HG02678 (cell line): ENCODE measurements around the gene FAM184A.
"Not testable (repeated sequence)": the region's sequence is repeated elsewhere in the genome, so short reads cannot be mapped to it uniquely, and the experiment has no call there.

Source experiments
- ATAC-seq: cut with Tn5 transposase; IDR thresholded peaks from one replicate; pipeline ENCODE4 v1.9.1; 2021; ENCODE audit warnings: mild to moderate bottlenecking, moderate library complexity; ENCODE audit not compliant: unreplicated experiment

Gene FAM184A, protein sequence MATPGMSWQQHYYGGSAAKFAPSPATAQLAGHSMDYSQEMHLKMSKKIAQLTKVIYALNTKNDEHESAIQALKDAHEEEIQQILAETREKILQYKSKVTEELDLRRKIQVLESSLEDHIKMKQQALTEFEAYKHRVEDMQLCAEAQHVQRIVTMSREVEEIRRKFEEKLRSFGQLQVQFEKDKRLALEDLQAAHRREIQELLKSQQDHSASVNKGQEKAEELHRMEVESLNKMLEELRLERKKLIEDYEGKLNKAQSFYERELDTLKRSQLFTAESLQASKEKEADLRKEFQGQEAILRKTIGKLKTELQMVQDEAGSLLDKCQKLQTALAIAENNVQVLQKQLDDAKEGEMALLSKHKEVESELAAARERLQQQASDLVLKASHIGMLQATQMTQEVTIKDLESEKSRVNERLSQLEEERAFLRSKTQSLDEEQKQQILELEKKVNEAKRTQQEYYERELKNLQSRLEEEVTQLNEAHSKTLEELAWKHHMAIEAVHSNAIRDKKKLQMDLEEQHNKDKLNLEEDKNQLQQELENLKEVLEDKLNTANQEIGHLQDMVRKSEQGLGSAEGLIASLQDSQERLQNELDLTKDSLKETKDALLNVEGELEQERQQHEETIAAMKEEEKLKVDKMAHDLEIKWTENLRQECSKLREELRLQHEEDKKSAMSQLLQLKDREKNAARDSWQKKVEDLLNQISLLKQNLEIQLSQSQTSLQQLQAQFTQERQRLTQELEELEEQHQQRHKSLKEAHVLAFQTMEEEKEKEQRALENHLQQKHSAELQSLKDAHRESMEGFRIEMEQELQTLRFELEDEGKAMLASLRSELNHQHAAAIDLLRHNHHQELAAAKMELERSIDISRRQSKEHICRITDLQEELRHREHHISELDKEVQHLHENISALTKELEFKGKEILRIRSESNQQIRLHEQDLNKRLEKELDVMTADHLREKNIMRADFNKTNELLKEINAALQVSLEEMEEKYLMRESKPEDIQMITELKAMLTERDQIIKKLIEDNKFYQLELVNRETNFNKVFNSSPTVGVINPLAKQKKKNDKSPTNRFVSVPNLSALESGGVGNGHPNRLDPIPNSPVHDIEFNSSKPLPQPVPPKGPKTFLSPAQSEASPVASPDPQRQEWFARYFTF

DNA sequence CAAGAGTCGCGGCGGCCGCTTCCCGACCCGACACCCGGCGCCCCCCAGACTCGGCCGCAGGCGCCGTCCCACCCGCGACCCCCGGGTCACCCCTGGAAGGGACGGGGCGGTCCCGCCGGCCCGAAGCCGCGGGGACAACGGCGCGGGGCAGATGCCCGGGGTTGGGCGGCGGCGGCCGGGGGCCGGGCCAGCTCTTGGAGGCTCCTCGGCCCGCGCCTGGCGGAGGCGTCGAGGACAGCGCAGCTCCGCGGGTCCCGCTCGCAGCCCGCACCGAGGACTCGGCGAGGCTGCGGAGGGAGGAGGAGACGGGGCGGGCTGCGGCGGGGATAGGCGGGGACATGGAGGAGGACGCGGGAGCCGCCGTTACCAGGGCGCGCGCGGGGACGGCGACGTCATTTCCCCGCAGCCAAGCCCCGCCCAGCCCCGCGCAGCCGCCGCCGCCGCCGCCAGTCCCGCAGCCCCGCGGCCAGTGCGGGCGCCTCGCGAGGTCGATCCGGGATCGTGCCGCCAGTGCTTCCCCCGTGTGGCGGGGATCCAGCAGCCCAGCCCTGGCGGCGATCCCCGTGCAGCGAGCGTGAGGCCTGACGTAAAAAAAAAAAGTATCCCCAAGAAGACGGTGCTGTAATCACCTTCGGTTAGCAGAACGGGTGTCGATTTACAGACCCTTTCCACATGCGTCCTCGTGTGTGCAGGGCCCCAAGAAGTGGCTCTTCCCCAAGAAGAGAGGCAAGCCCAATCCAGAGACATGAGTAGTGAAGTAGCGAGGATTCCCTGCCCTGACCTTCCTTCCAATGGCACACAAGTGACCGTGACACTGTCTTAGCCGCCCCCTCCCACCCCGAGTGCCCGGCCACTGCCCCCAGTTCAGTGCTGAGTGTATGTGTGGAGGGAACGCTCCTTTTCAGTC is at the start of gene FAM184A:
TSS of gene FAM184A (minus strand) at position 289 of the 907 bp plus-strand sequence. CDS start 365 bp downstream, outside the sequence.
- peak; percentile 65 for ATAC-seq

DNA sequence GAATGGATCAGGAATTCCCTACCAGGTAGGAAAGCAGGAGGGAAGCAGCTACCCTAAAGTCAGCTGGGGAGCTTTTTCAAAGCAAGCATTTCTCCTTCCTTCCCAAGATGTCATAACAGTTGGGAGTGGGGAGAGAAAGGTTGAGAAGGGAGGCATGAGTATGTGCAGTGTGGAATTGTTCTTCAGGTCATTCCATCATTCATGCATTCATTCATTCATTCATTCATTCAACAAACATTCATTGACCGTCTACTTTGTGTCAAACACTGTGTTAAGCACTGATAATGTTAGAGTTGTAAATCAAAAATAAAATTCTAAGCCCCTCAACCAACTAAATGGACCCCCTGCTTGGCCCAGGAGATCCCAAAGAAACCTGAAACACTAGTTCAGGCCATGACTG is 49.2 kb upstream of the FAM184A start:
- ATAC-seq: no peak

DNA sequence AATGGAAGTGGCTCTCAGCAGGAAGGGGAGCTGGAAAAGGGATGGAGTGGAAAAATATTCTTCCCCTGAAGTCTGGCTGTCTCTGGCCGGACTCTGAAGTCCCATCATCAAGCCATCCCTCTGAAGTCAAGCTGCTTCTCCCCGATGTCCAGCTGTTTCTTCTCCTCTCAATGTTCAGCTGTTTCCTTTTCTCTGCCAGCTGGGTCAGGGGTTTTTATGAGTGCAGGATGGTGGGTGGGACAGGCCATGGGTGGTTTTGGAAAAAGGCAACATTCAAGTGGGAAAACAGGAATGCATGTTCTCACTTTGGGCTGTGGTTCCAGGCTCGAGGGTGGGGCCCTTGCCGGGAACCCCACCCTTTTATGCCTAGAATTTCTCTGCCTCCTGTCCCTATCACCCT is 48.4 kb upstream of the FAM184A start:
- no peak for ATAC-seq

DNA sequence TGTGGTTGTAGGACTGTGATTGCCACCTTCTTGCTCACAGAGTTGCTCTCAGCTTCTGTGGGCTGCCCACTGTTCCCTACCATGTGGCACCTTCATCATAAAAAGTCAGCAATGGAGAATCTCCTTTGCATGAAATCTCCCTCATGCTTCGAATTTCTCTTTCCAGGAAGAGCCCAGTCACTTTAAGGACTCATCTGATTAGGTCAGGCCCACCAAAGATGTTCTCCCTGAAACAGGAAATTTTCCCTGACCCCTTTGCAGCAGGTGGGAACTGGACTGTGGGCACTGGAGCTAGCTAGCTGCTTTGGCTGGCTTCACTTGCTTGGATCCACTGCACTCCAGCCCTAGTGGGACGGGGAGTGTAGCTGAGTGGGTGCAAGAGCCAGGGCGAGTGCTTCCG is 47.7 kb upstream of the FAM184A start:
- ATAC-seq: no peak

DNA sequence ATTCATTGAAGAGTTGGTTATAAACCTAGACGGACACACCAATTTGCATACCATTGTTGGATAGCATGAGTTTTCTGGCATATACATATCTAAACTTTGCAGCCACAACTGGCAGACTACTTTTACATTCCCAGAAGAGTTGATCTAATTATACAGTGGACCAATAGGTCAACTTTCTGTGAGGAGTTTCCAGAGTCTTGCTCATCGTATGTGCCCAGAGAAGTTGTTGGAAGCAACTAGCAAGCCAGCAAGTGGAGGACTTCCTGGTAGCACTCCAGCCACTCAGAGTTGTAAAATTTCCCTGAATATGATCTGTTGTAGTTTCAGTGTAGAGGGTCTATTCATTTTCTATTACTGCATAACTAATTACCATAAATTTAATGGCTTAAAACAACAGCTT is 47.1 kb upstream of the FAM184A start:
- ATAC-seq: no peak

DNA sequence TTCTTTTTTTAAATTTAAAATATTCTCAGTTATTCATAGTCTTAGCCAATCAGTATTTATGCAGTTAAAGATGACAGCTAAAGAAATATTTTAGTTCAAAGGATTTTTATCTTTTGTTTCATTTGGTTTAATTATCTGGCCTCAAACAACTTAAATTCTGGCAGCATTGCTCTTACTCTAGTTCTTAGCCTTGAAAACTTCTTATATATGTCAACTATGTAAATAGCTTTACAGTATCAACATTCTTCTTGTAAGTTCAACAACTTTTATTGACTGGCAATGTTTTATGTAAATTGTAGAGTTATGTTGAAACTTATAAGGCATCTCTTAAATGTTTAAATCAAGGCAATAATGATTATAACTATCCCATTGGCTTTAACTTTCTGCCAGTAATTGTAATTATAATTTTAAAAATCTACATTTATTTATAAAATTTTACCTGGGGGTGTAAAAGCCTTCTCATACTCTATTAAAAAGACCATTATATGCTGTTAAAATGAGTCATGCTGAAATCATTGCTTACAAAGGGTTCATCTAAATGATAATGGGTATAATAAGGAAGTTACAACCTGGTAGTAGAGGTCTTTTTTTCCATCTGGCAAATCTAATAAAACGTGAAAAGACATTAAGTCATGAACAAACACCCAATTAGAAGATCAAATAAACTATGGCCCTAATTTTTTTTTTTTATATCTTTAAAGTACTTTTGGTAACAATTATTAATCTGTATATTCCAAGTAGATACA is 45.8 kb upstream of the FAM184A start:
- ATAC-seq: no peak

DNA sequence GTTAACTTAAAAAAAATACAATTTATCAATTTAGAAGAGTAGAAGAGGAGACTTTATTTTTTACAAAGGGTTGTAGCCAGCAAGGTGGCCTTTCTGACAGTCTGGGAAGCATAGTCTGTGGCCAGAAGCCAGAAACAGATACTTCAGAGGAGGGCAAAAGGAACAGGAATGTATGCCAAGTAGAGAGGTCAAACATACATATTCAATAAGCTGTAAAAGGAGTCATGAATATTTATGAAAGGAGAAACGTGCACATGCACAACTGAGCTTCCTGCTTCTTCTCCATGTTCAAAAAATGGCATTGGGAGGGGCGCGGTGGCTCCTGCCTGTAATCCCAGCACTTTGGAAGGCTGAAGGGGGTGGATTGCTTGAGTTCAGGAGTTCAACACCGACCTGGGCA is 43.9 kb upstream of the FAM184A start:
- no peak for ATAC-seq

DNA sequence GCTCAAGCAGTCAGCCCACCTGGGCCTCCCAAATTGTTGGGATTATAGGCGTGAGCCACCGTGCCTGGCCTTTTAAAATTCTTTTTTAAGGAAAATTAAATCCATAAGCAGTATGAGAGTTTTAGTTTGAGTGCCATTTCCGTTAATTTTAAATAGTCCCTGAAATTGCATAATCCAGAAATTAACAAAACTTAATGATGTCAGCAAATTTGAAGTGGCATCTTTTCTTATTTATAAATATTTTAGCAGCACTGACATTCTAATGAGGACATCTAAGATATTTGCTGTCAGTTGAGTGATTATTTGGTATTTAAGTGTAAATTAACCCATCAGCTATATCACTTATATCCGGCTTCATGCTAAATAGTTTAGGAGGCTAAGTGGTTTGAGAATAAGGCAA is 42.9 kb upstream of the FAM184A start:
- ATAC-seq: no peak

DNA sequence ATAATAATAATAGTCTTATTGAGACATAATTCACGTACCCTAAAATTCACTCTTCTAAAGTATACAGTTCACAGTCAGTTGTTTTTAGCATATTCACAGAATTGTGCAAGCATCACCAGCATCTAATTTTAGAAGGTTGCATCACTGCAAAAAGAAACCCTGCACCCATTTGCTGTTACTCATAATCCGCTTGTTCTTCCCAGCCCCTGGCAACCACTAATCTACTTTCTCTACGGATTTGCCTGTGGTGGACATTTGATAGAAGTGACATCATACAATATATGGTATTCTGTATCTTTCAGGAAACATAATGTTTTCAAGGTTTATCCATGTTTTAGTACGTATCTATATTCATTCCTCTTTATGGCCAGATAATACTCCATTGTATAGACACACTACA is 41.5 kb upstream of the FAM184A start:
- no peak for ATAC-seq

DNA sequence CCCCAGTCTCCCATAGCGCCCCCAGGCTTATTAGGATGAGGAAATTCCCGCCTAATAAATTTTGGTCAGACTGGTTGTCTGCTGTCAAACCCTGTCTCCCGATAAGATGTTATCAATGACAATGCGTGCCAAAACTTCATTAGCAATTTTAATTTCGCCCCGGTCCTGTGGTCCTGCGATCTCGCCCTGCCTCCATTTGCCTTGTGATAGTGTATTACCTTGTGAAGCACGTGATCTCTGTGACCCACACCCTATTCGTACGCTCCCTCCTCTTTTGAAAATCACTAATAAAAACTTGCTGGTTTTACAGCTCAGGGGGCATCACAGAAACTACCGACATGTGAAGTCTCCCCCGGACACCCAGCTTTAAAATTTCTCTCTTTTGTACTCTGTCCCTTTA is 40.6 kb upstream of the FAM184A start:
- not testable (repeated sequence) for ATAC-seq

DNA sequence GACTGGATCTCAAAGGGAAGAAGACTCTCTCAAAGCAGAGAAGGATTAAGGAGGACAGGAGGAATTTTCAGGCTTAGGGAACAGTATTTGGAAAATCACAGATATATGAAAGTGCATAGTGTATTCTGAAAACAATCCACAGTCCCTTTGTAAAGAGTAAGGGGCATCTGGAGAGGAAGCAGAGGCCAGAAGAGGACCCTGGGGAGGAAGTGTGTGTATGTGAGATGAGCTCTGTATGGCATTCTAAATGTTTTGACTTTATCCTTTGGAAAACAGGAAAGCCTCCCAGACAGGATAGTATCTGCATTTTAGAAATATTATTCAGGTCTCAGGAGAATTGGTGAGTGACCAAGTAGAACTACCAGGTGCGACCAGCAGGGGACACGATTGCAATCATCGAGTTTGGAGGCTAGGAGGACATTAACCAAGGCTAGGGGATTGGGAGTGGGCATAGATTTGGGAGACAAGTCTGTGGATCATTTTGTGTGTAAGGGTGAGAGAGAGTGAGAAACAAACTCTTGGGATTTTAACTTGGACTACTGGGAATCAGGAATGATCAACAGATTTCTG is 38.3 kb upstream of the FAM184A start:
- ATAC-seq: no peak

DNA sequence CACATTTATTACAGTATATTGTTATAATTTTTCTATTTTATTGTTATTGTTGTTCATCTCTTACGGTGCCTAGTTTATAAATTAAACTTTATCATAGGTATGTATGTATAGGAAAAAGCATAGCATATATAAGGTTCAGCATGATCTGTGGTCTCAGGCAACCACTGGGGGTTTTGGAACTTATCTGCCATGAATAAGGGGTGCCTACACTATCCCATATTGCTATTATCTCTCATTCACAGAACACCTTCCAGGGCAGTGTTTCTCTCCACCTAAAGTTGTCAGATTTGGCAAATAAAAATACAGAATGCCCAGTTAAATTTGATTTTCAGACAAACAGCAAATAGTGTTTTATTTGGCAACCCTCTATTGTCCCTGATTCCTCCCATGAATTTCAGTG is 35.5 kb upstream of the FAM184A start:
- no peak for ATAC-seq

DNA sequence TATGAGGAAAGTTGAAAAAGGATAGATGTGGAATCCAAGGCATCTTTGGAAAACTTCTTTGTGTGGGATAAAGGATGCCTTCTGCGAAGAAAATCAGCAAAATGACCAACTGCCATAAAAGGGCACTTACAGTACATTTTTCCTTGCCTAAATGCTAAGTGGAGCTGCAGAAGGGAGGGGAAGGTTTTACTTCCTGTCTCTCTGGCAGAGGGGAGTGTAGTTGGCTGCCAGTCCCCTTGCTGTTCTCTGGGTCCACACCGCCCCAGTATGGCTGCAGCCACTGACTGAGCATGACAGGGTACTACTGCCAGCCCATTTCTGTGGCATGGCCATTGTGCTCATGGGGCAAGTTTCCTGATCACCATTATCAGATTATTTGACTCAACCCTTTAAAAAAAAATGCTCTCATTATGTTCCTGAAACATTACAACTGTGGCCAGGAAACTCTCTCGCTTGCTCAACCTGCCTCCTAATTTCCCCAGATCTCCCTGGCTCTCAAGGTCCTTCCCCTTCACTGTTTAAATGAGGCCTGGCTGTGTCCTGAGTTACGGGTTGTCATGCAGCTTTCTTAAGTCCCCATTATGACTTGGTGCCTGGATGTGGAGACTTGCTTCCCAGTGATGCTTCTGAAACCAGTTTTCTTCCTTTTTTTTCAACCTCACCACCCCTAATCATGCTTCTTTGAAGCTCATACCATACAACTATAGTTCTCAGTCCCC is 34.5 kb upstream of the FAM184A start:
- ATAC-seq: no peak

DNA sequence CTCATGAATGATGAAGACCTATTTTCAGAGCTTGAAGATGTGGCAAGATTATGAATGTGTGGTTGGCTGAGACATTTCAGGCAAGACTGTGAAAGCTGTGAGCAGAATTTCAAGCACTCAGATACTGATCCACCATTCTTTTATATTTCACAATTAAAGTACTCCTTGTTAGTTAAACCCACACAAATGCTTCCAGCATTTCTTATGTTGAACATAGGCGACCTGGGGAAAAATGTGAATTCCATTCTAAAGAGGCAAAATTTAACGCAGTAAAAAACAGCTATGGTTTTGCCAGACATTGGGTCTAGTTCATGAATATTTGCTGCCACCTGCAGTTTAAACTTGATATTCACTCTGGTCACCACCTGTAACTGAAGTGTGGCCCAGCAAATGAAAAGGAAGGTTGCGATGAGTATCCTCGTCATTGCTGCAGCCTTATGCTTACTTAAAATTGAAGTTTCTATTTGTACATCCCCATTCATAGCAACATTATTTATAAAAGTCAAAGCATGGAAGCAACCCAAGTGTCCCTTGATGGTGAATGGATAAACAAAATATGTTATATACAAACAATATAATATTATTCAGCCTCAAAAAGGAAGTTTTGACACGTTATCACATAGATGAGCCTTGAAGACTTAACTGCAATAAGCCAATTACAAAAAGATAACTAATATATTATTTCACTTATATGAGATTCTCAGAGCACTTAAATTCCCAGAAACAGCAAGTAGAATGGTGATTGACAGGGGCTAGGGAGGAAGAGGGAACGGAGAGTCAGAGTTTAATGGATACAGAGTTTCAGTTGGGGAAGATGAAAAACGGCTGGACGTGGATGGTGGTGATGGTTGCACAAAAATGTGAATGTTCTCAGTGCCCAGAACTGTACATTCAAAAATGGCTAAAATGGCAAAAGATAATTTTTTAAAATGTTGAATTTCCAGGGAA is 32.4 kb upstream of the FAM184A start:
- ATAC-seq: peak; percentile 85

DNA sequence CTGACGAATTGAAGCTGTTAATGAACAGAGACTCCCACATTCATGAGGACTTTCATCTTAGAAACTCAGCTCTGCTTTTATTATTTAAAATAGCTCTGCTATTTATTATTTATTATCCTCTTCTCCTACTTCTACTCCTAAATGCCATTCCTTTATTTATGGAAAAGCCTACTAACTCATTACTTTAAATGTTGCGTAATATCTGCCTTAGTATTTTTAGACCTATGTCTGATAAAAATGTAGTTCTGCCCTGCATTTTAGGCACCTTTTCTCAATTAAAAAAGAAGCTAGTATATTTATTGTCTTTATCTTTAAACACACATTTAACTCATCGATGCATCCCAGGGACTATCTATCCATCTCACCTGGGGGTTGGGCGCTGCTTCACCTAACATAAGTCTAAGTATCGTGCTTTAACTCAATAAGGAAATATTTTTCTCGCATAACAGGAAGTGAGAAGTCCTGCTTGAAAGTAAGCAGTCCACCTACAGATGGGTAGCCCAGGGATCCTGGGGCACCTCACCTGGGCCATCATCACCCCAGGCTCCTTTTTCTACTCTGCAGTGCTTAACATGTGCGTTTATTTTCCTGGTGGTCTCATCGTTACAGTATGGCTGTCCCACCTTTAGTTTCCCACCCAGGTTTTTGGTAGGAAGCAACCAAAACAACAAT is 31.3 kb upstream of the FAM184A start:
- no peak for ATAC-seq

DNA sequence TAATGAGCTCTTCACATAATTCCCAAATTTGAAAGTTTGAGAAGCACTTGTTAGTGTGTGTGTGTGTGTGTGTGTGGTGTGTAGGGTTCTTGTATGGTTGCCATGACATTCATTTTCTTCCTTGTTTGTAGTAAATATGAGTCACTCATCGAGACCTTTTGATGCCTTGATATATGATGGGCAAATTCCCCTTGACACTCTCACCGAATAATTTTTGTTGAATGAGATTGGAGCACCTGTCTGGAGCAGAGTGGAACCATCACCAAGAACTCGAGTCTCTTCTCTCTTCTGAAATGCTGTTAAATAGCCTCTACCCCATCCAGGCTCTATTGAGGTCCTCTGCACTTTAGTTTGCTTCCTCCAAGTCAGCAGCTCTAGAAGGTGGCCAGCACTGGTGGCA is 29.6 kb upstream of the FAM184A start:
- ATAC-seq: no peak

DNA sequence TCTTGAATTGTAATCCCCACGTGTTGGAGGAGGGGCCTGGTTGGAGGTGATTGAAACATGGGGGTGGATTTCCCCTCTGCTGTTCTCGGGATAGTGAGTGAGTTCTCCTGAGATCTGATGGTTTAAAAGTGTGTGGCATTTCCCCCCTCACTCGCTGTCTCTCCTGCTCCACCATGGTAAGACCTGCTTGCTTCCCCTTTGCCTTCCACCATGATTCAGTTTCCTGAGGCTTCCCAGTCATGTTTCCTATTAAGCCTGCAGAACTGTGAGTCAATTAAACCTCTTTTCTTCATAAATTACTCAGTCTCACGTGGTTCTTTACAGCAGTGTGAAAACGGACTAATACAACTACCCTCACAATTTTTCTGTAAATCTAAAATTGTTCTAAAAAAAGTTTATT is 26.8 kb upstream of the FAM184A start:
- no peak for ATAC-seq
